Measurements from ENCODE around the gene PDXK. TPM values are rescaled to one million over a fixed set of nuclear protein-coding genes. Genes with fewer than 3 reads are reported as not detected.

PDXK gene
- total RNA-seq, 1 experiment from 2014 or later, result 175 TPM

DNA sequence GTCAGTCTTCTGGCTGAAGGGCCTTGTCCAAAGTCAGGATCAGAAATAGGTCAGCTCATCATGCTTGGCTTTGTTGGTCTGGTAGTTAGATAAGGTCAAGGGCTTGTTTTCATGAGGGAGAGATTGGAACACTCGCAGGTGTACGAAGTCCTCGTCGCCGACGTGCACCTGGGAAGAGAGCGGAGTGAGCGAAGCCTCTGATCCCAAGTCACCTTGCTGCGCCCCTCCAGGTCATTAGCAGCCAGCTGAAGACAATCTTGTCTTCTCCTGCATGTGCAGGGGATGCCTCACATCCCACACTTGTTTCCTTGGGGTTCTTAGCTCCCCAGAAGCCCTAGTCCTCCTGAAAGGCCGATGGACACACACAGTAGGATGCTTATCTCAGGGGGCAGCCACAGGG is 55.2 kb downstream of the PDXK start:
- peaks cover 15% of the 10 kb centered on the region for H3K36me3 ChIP-seq (ENCODE audit: low read depth)
- no peaks in the 10 kb centered on the region for H3K9me3 ChIP-seq (ENCODE audit: insufficient read depth, low read depth)
- H3K79me2 ChIP-seq (ENCODE audit: low read depth), result peaks cover 34% of the 10 kb centered on the region
- CTCF ChIA-PET, result no interaction called here
- DNase-seq, result no peak
- H3K4me2 ChIP-seq, result peak overlapping the region; percentile 95
- TF ChIP-seq, protein P1, sequence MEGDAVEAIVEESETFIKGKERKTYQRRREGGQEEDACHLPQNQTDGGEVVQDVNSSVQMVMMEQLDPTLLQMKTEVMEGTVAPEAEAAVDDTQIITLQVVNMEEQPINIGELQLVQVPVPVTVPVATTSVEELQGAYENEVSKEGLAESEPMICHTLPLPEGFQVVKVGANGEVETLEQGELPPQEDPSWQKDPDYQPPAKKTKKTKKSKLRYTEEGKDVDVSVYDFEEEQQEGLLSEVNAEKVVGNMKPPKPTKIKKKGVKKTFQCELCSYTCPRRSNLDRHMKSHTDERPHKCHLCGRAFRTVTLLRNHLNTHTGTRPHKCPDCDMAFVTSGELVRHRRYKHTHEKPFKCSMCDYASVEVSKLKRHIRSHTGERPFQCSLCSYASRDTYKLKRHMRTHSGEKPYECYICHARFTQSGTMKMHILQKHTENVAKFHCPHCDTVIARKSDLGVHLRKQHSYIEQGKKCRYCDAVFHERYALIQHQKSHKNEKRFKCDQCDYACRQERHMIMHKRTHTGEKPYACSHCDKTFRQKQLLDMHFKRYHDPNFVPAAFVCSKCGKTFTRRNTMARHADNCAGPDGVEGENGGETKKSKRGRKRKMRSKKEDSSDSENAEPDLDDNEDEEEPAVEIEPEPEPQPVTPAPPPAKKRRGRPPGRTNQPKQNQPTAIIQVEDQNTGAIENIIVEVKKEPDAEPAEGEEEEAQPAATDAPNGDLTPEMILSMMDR (conservative IDR thresholded peaks at IDR 0.05), result no peak
- TF ChIP-seq EZH2 (IDR thresholded peaks at IDR 0.05; ENCODE audit: low read depth), result no peak
- H3K9me2 ChIP-seq (ENCODE audit: insufficient read depth), result no peaks in the 10 kb centered on the region
- no peak overlapping the region for H2AFZ ChIP-seq
- no peaks in the 10 kb centered on the region for H3K27me3 ChIP-seq (ENCODE audit: insufficient read depth, low read depth)
- peaks cover 56% of the 10 kb centered on the region for H3F3A ChIP-seq (ENCODE audit: insufficient read depth, low read depth)
- peaks cover 7% of the 10 kb centered on the region for H4K20me1 ChIP-seq (ENCODE audit: insufficient read depth)
- POLR2A ChIA-PET (ENCODE audit: unreplicated experiment), result no interaction called here
- peak overlapping the region; percentile 100 for H3K27ac ChIP-seq
- H3K4me3 ChIP-seq, result peak overlapping the region; percentile 96; the same call in 1 of the 2 replicates
- peaks cover 39% of the 10 kb centered on the region for H3K4me1 ChIP-seq (replicated peaks; ENCODE audit: insufficient read depth)
- intact Hi-C loops (cut with micrococcal nuclease; ENCODE audit: unreplicated experiment), result no loop called here
- no TSS peak for BruUV-seq (replicated peaks)

DNA sequence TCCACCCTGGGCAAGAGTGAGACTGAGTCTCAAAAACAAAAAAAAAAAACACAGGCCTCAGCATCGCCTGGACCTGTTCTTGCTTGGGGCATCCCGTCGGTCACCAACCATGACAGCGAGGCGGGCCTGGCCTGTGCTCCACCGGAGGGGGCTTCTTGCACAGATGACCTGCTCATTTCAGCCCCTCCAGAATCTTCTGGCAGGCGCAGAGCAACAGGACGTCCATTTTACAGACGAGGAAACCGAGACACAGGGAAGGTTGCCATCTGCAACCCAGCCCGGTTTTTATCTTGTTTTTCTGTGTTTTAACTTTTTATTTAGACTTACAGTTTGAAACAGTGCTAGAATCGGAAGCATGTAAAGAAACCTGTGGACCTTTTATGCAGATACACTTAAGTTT is 56.3 kb downstream of the PDXK start:
- Histone ChIP-seq H3K27ac (peak overlapping the region; percentile 100), H3K79me2 (ENCODE audit: low read depth) (peaks cover 40% of the 10 kb centered on the region), H4K20me1 (ENCODE audit: insufficient read depth) (peaks cover 7% of the 10 kb centered on the region), H3K27me3 (ENCODE audit: insufficient read depth, low read depth) (no peaks in the 10 kb centered on the region), H3F3A (ENCODE audit: insufficient read depth, low read depth) (peaks cover 55% of the 10 kb centered on the region), H2AFZ (no peak overlapping the region), H3K9me2 (ENCODE audit: insufficient read depth) (no peaks in the 10 kb centered on the region), H3K4me1 (replicated peaks; ENCODE audit: insufficient read depth) (peaks cover 41% of the 10 kb centered on the region), H3K4me2 (peak overlapping the region; percentile 95), H3K36me3 (ENCODE audit: low read depth) (peaks cover 15% of the 10 kb centered on the region), H3K9me3 (ENCODE audit: insufficient read depth, low read depth) (no peaks in the 10 kb centered on the region), H3K4me3 (peak overlapping the region; percentile 96)
- BruUV-seq (replicated peaks), result TSS peak; percentile 65
- CTCF ChIA-PET, result no interaction called here
- TF ChIP-seq, protein P1 (conservative IDR thresholded peaks at IDR 0.05), result no peak
- no peak for TF ChIP-seq EZH2 (IDR thresholded peaks at IDR 0.05; ENCODE audit: low read depth)
- DNase-seq, result no peak
- POLR2A ChIA-PET (ENCODE audit: unreplicated experiment), result no interaction called here
- intact Hi-C loops (cut with micrococcal nuclease; ENCODE audit: unreplicated experiment), result no loop called here

DNA sequence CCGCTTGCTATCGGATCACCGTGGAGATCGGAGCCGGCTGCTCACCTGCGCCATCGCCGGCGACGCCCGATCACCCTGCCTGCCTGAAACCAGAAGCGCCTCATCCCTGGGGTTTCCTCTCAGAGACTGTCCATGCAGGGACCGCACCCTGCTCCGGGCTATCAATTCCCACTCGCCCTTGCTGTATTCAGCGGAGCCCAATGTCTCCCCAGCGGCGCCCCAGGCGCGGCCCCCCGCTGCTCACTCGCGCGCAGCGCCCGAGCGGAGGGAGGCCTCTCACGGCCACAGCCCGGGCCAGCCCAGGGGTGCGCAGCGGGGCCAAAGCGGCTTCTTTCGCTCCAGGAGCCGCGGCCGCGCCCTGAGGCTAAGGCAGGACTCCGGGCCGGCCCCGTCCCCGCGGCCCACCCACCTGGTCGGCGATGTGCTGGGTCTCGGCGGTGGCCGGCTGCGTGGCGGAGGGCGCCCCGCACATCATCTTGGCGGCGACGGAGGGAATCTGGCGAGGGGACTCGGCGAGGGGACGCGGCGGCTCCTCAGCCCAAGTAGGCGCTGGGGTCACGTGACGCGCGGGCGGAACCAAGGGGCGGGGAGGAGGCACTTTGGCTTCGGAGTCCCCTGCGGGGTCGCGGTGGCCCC is 57.0 kb downstream of the PDXK start, which contains the start of gene CSTB:
Gene CSTB, minus strand, starts transcription at position 514 of the 636 bp plus-strand sequence. Its CDS starts 39 bp downstream, at position 475.
- intact Hi-C loops (cut with micrococcal nuclease; ENCODE audit: unreplicated experiment), result no loop called here
- peaks cover 15% of the 10 kb centered on the region for H3K36me3 ChIP-seq (ENCODE audit: low read depth)
- no TSS peak for BruUV-seq (replicated peaks)
- H3F3A ChIP-seq (ENCODE audit: insufficient read depth, low read depth), result peaks cover 62% of the 10 kb centered on the region
- H3K4me2 ChIP-seq, result peak within 1 kb of the TSS; percentile 95
- H3K9me2 ChIP-seq (ENCODE audit: insufficient read depth), result no peaks in the 10 kb centered on the region
- no peak within 1 kb of the TSS for H2AFZ ChIP-seq
- H3K27ac ChIP-seq, result peak within 1 kb of the TSS; percentile 100
- H3K4me3 ChIP-seq, result peak within 1 kb of the TSS; percentile 96
- DNase-seq, result no peak
- H4K20me1 ChIP-seq (ENCODE audit: insufficient read depth), result peaks cover 7% of the 10 kb centered on the region
- H3K27me3 ChIP-seq (ENCODE audit: insufficient read depth, low read depth), result no peaks in the 10 kb centered on the region
- peaks cover 48% of the 10 kb centered on the region for H3K79me2 ChIP-seq (ENCODE audit: low read depth)
- TF ChIP-seq EZH2 (IDR thresholded peaks at IDR 0.05; ENCODE audit: low read depth), result no peak
- TF ChIP-seq, protein P1 (conservative IDR thresholded peaks at IDR 0.05), result no peak
- ChIA-PET CTCF (no interaction called here), POLR2A (ENCODE audit: unreplicated experiment) (no interaction called here)
- peaks cover 48% of the 10 kb centered on the region for H3K4me1 ChIP-seq (replicated peaks; ENCODE audit: insufficient read depth)
- no peaks in the 10 kb centered on the region for H3K9me3 ChIP-seq (ENCODE audit: insufficient read depth, low read depth)

Measured in PC-9 (cell line).